Gastrocnemius medialis (tissue), 4 donors: ENCODE results near the gene OR2T10. TPM values are rescaled to one million over a fixed set of nuclear protein-coding genes. Genes with fewer than 3 reads are reported as not detected.

Experiments used
- ATAC-seq, 2 donors: fragments of 150-250 bp; one replicate each; pipeline ENCODE4 v1.9.1; 2016
- DNase-seq, 2 donors: peaks; one replicate each; pipeline ENCODE4 v3.0.0-alpha.2; 2019
- H3K27ac ChIP-seq, 4 donors: fragments of 200-600 bp; sonication (generic); 1 replicate in 1 of 4; 2 replicates in 3 of 4; pipeline ENCODE4 v1.5.1; 2016 to 2018; ENCODE audit warnings: mild to moderate bottlenecking in 2 of 4, moderate library complexity in 1 of 4
- H3K27me3 ChIP-seq, 3 donors: fragments of 200-600 bp; sonication (generic) in 2 of 3; 1 replicate in 1 of 3; 2 replicates in 2 of 3; pipeline versions ENCODE4 v1.5.1 to v1.6.0; 2016 to 2019; ENCODE audit warnings: mild to moderate bottlenecking in 1 of 3, moderate library complexity in 1 of 3
- H3K36me3 ChIP-seq, 2 donors: fragments of 200-600 bp; sonication (generic) in 1 of 2; one replicate each; pipeline ENCODE4 v1.5.1; 2017 to 2018
- H3K4me1 ChIP-seq, 2 donors: fragments of 200-600 bp; sonication (generic) in 1 of 2; one replicate each; pipeline ENCODE4 v1.5.1; 2016 to 2017; ENCODE audit warnings: mild to moderate bottlenecking in 2 of 2
- H3K4me3 ChIP-seq, 4 donors: fragments of 200-600 bp; sonication (generic) in 3 of 4; 1 replicate in 1 of 4; 2 replicates in 3 of 4; pipeline ENCODE4 v1.5.1; 2016 to 2019; ENCODE audit warnings: mild to moderate bottlenecking in 2 of 4
- H3K9me3 ChIP-seq, 3 donors: fragments of 200-600 bp; sonication (generic) in 2 of 3; 1 replicate in 1 of 3; 2 replicates in 2 of 3; pipeline ENCODE4 v1.5.1; 2016 to 2019
- CTCF ChIP-seq, 5 experiments: fragments of 450-650 bp in 3 of 5; fragments of 200-600 bp in 2 of 5; sonication (generic) in 2 of 5; IDR thresholded peaks in 4 of 5; conservative IDR thresholded peaks in 1 of 5; 1 replicate in 4 of 5; 2 replicates in 1 of 5; pipeline ENCODE4 v1.5.1; 2016 to 2019; ENCODE audit warnings: antibody characterized with exemption in 5 of 5, mild to moderate bottlenecking in 3 of 5, moderate library complexity in 3 of 5
- POLR2A ChIP-seq, 2 donors: fragments of 450-650 bp; IDR thresholded peaks; one replicate each; pipeline ENCODE4 v1.6.1; 2017; ENCODE audit warnings: antibody characterized with exemption in 2 of 2, mild to moderate bottlenecking in 2 of 2, moderate library complexity in 2 of 2
- in situ Hi-C, 4 donors: fragments of 200-750 bp; cut with MboI; loops; one replicate each; pipeline versions ENCODE4 v1.15.0 to v1.8.0; 2017; ENCODE audit warnings: low sequenced_read_pairs in 4 of 4
- intact Hi-C: fragments of 100-400 bp; cut with DNase I; formaldehyde crosslinking; loops from one replicate; pipeline ENCODE4 v1.15.1; 2023; ENCODE audit warnings: low total_unique reads
- total RNA-seq, 4 donors: library from RNA; depleted of rRNA; stranded (reverse); fragments of >200 nt; gene quantifications; one replicate each; pipeline versions ENCODE4 v1.1.0 to v1.2.3, GENCODE V29; 2016

OR2T10 gene
- total RNA-seq, 4 donors from 2014 or later: not detected

DNA sequence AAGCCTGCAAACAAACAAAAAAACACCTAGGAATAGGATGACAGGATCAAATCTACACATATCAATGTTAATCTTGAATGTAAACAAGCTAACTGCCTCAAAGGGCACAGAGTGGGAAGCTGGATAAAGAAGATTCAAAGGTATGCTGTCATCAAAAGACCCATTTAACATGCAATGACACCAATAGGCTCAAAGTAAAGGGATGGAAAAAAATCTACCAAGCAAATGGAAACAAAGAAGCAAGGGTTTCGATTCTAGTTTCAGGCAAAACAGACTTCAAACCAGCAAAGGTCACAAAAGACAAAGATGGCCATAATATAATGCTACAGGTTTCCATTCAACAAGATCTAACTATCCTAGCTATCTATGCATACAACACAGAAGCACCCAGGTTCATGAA is 16.2 kb upstream of the OR2T10 start:
- Histone ChIP-seq H3K36me3 (no peaks in the 10 kb centered on the region), H3K9me3 (no peaks in the 10 kb centered on the region), H3K4me1 (no peaks in the 10 kb centered on the region), H3K27me3 (no peaks in the 10 kb centered on the region), H3K27ac (no peak overlapping the region), H3K4me3 (no peak overlapping the region)
- TF ChIP-seq POLR2A (IDR thresholded peaks at IDR 0.05): no peak
- TF ChIP-seq CTCF (IDR thresholded peaks at IDR 0.05 in 4 of 5, conservative IDR thresholded peaks at IDR 0.05 in 1 of 5): no peak
- in situ Hi-C loops: no loop called here
- DNase-seq (no peak), ATAC-seq (no peak)
- intact Hi-C loops: no loop called here

- TF ChIP-seq POLR2A (IDR thresholded peaks at IDR 0.05) (no peak), CTCF (IDR thresholded peaks at IDR 0.05 in 4 of 5, conservative IDR thresholded peaks at IDR 0.05 in 1 of 5) (no peak)
- no peaks in the 10 kb centered on the region for H3K27me3 ChIP-seq
- no peaks in the 10 kb centered on the region for H3K4me1 ChIP-seq
- DNase-seq (no peak), ATAC-seq (no peak)
- no peaks in the 10 kb centered on the region for H3K36me3 ChIP-seq
- H3K27ac ChIP-seq: no peak overlapping the region
- in situ Hi-C loops (no loop called here), intact Hi-C loops (no loop called here)
- no peaks in the 10 kb centered on the region for H3K9me3 ChIP-seq
- H3K4me3 ChIP-seq: no peak overlapping the region
Measured at GRCh38 chr1:248611883-248612414, 14.4 kb upstream of the OR2T10 start.

DNA sequence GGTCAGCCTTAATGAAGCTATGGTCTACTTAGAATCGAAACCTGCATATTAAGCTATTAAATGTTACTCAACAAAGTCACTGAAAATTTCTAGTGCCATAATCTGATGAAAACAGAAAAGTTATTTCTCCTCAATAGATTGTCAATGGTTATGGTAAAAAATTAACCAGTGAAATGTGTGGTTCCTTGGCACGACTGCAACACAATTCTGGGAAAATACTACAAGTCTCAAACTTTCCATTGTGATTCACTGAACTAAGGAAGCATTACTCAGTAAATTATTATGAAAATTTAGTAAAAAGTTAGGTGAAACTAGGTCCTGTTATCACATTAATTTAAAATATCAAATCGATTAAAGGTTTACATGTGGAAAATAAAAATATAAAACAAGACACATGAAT is 12.8 kb upstream of the OR2T10 start:
- TF ChIP-seq CTCF (IDR thresholded peaks at IDR 0.05 in 4 of 5, conservative IDR thresholded peaks at IDR 0.05 in 1 of 5) (no peak), POLR2A (IDR thresholded peaks at IDR 0.05) (no peak)
- H3K27ac ChIP-seq: no peak overlapping the region
- ATAC-seq (no peak), DNase-seq (no peak)
- no peaks in the 10 kb centered on the region for H3K36me3 ChIP-seq
- H3K27me3 ChIP-seq: no peaks in the 10 kb centered on the region
- H3K9me3 ChIP-seq: no peaks in the 10 kb centered on the region
- no peak overlapping the region for H3K4me3 ChIP-seq
- intact Hi-C loops: no loop called here
- no peaks in the 10 kb centered on the region for H3K4me1 ChIP-seq
- in situ Hi-C loops: no loop called here

GRCh38 chr1:248599396-248599795 is 1.9 kb upstream of the OR2T10 start:
- no peak for DNase-seq
- Histone ChIP-seq H3K36me3 (no peaks in the 10 kb centered on the region), H3K27me3 (no peaks in the 10 kb centered on the region), H3K4me3 (no peak overlapping the region), H3K27ac (no peak overlapping the region), H3K4me1 (no peaks in the 10 kb centered on the region), H3K9me3 (no peaks in the 10 kb centered on the region)
- no peak for TF ChIP-seq CTCF (IDR thresholded peaks at IDR 0.05 in 4 of 5, conservative IDR thresholded peaks at IDR 0.05 in 1 of 5)
- no peak for TF ChIP-seq POLR2A (IDR thresholded peaks at IDR 0.05)
- in situ Hi-C loops: no loop called here
- intact Hi-C loops: no loop called here
- ATAC-seq: no peak

DNA sequence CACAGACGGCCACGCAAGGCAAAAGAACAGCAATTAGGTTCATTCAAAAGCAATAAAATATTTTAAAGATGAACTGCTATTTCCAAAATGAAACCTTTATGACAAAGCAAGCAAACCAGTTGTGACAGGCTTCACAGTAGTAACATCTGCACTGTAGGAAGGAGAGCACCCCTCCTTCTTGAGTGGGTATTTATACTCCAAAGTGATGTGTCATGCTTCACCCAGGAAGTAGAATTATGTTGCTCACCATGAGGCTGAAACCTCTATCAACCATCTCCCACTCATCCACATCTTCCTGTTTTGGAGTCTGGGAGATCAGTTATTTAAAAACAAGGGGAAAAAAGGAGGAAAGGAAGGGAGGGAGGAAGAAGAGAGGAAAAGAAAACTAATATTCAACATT is 885 bp downstream of the OR2T10 start:
- Histone ChIP-seq H3K9me3 (no peaks in the 10 kb centered on the region), H3K27ac (no peak overlapping the region), H3K36me3 (no peaks in the 10 kb centered on the region), H3K27me3 (no peaks in the 10 kb centered on the region), H3K4me3 (no peak overlapping the region), H3K4me1 (no peaks in the 10 kb centered on the region)
- DNase-seq: no peak
- in situ Hi-C loops: no loop called here
- no peak for TF ChIP-seq POLR2A (IDR thresholded peaks at IDR 0.05)
- no peak for TF ChIP-seq CTCF (IDR thresholded peaks at IDR 0.05 in 4 of 5, conservative IDR thresholded peaks at IDR 0.05 in 1 of 5)
- intact Hi-C loops: no loop called here
- no peak for ATAC-seq
